Measurements from ENCODE around the gene SPEM2. TPM values are rescaled to one million over a fixed set of nuclear protein-coding genes. Genes with fewer than 3 reads are reported as not detected.

The SPEM2 gene
- total RNA-seq, 5 donors from 2014 or later (not counting 1 experiment from before 2014, with no cell fraction given), result not detected

DNA sequence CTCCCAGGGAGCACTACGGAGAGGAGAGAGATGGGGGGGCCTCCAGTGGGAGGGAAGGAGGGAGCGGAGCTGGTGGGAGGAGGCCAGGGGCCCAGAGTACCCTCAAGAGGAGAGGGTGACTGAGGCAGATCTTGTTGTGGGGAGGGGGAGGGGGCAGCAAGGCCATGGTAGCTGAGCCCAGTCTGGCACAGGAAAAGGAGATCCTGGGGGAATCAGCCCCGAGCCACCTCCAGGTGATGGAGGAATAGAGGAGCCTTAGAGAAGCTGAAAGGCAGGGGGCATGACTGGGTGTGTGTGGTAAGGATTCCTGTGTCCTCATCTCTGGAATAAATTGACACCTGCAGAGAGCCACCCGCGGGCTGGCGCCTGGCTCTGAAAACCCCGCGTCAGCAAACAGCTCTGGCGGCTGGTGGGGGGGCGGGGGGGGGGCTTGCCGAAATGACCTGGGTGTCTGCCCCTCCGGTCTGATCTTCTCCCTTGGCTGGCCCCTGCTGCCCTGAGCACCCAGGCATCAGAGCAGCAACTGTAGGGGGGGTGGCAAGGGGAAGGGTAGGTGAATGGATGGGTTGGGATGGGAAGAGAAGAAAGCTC lies 19.1 kb upstream of the SPEM2 start:
- H3K27ac Mint-ChIP-seq, result peak overlapping the region in 1 of 2 donors; percentile 28
- peaks cover 0 to 10% of the 10 kb centered on the region in 2 experiments for H3K27me3 ChIP-seq (replicated peaks in 1 of 2; ENCODE audit: control insufficient read depth in 2 of 2, extremely low read depth in 1 of 2, insufficient read depth in 2 of 2, low read length in 1 of 2)
- 76% methylated on average over 6 of the region's 12 CpGs for WGBS (ENCODE audit: insufficient coverage)
- H3K4me3 Mint-ChIP-seq, result peak overlapping the region; percentile 68 to 90 (median 77)
- ChIA-PET POLR2A (interaction anchor here in 1 of 2 donors (0.6 kb wide), 1 partner anchor 47 kb away, joined by 3 read pairs; no protein-coding TSS in a partner anchor), CTCF (interaction anchor here in 1 of 2 donors (0.5 kb wide), 1 partner anchor 213 kb away, joined by 3 read pairs; no protein-coding TSS in a partner anchor)
- H3K4me1 ChIP-seq (ENCODE audit: control insufficient read depth in 1 of 2, extremely low read depth in 1 of 2, insufficient read depth in 2 of 2, low read length in 2 of 2), result peaks cover 2 to 32% of the 10 kb centered on the region in 2 experiments
- peaks cover 14 to 25% (median 15%) of the 10 kb centered on the region in 3 donors for H3K4me1 Mint-ChIP-seq
- H3K9me3 ChIP-seq, result no peaks in the 10 kb centered on the region
- H3K27ac ChIP-seq (ENCODE audit: low read length), result no peak overlapping the region
- peaks cover 3% of the 10 kb centered on the region for H3K36me3 Mint-ChIP-seq
- no peaks in the 10 kb centered on the region for H3K36me3 ChIP-seq (ENCODE audit: control insufficient read depth in 2 of 2, extremely low read depth in 1 of 2, insufficient read depth in 1 of 2, low read length in 1 of 2)
- ATAC-seq (replicated peaks in 1 of 4) (no peak), DNase-seq (peak in 1 of 35 experiments; percentile 24)
- H3K9me3 Mint-ChIP-seq, result no peaks in the 10 kb centered on the region
- peaks cover 0 to 1% of the 10 kb centered on the region in 2 donors for H3K27me3 Mint-ChIP-seq
- H3K4me3 ChIP-seq (ENCODE audit: control insufficient read depth in 1 of 2, extremely low read depth in 1 of 2, low read length in 1 of 2), result no peak overlapping the region

- WGBS (ENCODE audit: insufficient coverage), result 93% methylated on average over 3 of the region's 13 CpGs
- Mint-ChIP-seq H3K36me3 (no peaks in the 10 kb centered on the region), H3K27me3 (peaks cover 0 to 1% of the 10 kb centered on the region in 2 donors), H3K4me3 (peak overlapping the region; percentile 6 to 90 (median 10)), H3K4me1 (peaks cover 12 to 25% (median 15%) of the 10 kb centered on the region in 3 donors), H3K27ac (no peak overlapping the region), H3K9me3 (no peaks in the 10 kb centered on the region)
- no peak for ATAC-seq (replicated peaks in 1 of 4)
- no peak overlapping the region for H3K4me3 ChIP-seq (ENCODE audit: control insufficient read depth in 1 of 2, extremely low read depth in 1 of 2, low read length in 1 of 2)
- no peaks in the 10 kb centered on the region for H3K9me3 ChIP-seq
- H3K27ac ChIP-seq (ENCODE audit: low read length), result no peak overlapping the region
- CTCF ChIA-PET, result interaction anchor here in 1 of 2 donors (0.5 kb wide), 1 partner anchor 213 kb away, joined by 3 read pairs; no protein-coding TSS in a partner anchor
- peaks cover 2 to 32% of the 10 kb centered on the region in 2 experiments for H3K4me1 ChIP-seq (ENCODE audit: control insufficient read depth in 1 of 2, extremely low read depth in 1 of 2, insufficient read depth in 2 of 2, low read length in 2 of 2)
- H3K27me3 ChIP-seq (replicated peaks in 1 of 2; ENCODE audit: control insufficient read depth in 2 of 2, extremely low read depth in 1 of 2, insufficient read depth in 2 of 2, low read length in 1 of 2), result peaks cover 0 to 10% of the 10 kb centered on the region in 2 experiments
- POLR2A ChIA-PET, result interaction anchor here in 1 of 2 donors (0.6 kb wide), 1 partner anchor 47 kb away, joined by 3 read pairs; no protein-coding TSS in a partner anchor
- DNase-seq, result no peak
- H3K36me3 ChIP-seq (ENCODE audit: control insufficient read depth in 2 of 2, extremely low read depth in 1 of 2, insufficient read depth in 1 of 2, low read length in 1 of 2), result no peaks in the 10 kb centered on the region
Measured at GRCh38 chr17:7407082-7407481, 18.3 kb upstream of the SPEM2 start.

GRCh38 chr17:7407485-7408251 lies 17.7 kb upstream of the SPEM2 start, which contains the start of gene NLGN2:
Gene NLGN2, plus strand, starts transcription at chr17:7407845. Its CDS starts 411 bp downstream, at chr17:7408256.
- H3K36me3 ChIP-seq (ENCODE audit: control insufficient read depth in 2 of 2, extremely low read depth in 1 of 2, insufficient read depth in 1 of 2, low read length in 1 of 2), result no peaks in the 10 kb centered on the region
- ATAC-seq (replicated peaks in 1 of 4) (no peak), DNase-seq (no peak)
- H3K27me3 Mint-ChIP-seq, result peaks cover 0 to 1% of the 10 kb centered on the region in 2 donors
- no peaks in the 10 kb centered on the region for H3K9me3 ChIP-seq
- H3K4me1 Mint-ChIP-seq, result peaks cover 12 to 25% (median 15%) of the 10 kb centered on the region in 3 donors
- H3K9me3 Mint-ChIP-seq, result no peaks in the 10 kb centered on the region
- no peak within 1 kb of the TSS for H3K27ac ChIP-seq (ENCODE audit: low read length)
- H3K4me3 Mint-ChIP-seq, result peak within 1 kb of the TSS; percentile 6 to 90 (median 39)
- ChIA-PET CTCF (no interaction called here), POLR2A (no interaction called here)
- H3K4me3 ChIP-seq (ENCODE audit: control insufficient read depth in 1 of 2, extremely low read depth in 1 of 2, low read length in 1 of 2), result no peak within 1 kb of the TSS
- peaks cover 0 to 10% of the 10 kb centered on the region in 2 experiments for H3K27me3 ChIP-seq (replicated peaks in 1 of 2; ENCODE audit: control insufficient read depth in 2 of 2, extremely low read depth in 1 of 2, insufficient read depth in 2 of 2, low read length in 1 of 2)
- H3K27ac Mint-ChIP-seq, result peak within 1 kb of the TSS; percentile 72 to 74
- 8% methylated on average over 2 of the region's 12 CpGs for WGBS (ENCODE audit: insufficient coverage)
- H3K4me1 ChIP-seq (ENCODE audit: control insufficient read depth in 1 of 2, extremely low read depth in 1 of 2, insufficient read depth in 2 of 2, low read length in 2 of 2), result peaks cover 2 to 32% of the 10 kb centered on the region in 2 experiments
- no peaks in the 10 kb centered on the region for H3K36me3 Mint-ChIP-seq

GRCh38 chr17:7408252-7408727 lies 17.1 kb upstream of the SPEM2 start:
- Histone ChIP-seq H3K4me1 (ENCODE audit: control insufficient read depth in 1 of 2, extremely low read depth in 1 of 2, insufficient read depth in 2 of 2, low read length in 2 of 2) (peaks cover 0 to 27% of the 10 kb centered on the region in 2 experiments), H3K9me3 (no peaks in the 10 kb centered on the region), H3K27ac (ENCODE audit: low read length) (no peak overlapping the region), H3K4me3 (ENCODE audit: control insufficient read depth in 1 of 2, extremely low read depth in 1 of 2, low read length in 1 of 2) (no peak overlapping the region), H3K36me3 (ENCODE audit: control insufficient read depth in 2 of 2, extremely low read depth in 1 of 2, insufficient read depth in 1 of 2, low read length in 1 of 2) (no peaks in the 10 kb centered on the region), H3K27me3 (replicated peaks in 1 of 2; ENCODE audit: control insufficient read depth in 2 of 2, extremely low read depth in 1 of 2, insufficient read depth in 2 of 2, low read length in 1 of 2) (peaks cover 0 to 10% of the 10 kb centered on the region in 2 experiments)
- WGBS (ENCODE audit: insufficient coverage), result 61% methylated on average over 57 of the region's 58 CpGs
- POLR2A ChIA-PET, result no interaction called here
- Mint-ChIP-seq H3K4me1 (peaks cover 6 to 18% (median 9%) of the 10 kb centered on the region in 3 donors), H3K36me3 (no peaks in the 10 kb centered on the region), H3K27me3 (peaks cover 0 to 1% of the 10 kb centered on the region in 2 donors), H3K27ac (no peak overlapping the region), H3K4me3 (no peak overlapping the region), H3K9me3 (no peaks in the 10 kb centered on the region)
- DNase-seq (peak in 24 of 35 experiments; percentile 10 to 61 (median 38)), ATAC-seq (replicated peaks in 1 of 4) (peak in 1 of 4 experiments; percentile 2)
- CTCF ChIA-PET, result no interaction called here

- no peaks in the 10 kb centered on the region for H3K9me3 Mint-ChIP-seq
- Histone ChIP-seq H3K4me1 (ENCODE audit: control insufficient read depth in 1 of 2, extremely low read depth in 1 of 2, insufficient read depth in 2 of 2, low read length in 2 of 2) (peaks cover 0 to 21% of the 10 kb centered on the region in 2 experiments), H3K27ac (ENCODE audit: low read length) (no peak overlapping the region), H3K36me3 (ENCODE audit: control insufficient read depth in 2 of 2, extremely low read depth in 1 of 2, insufficient read depth in 1 of 2, low read length in 1 of 2) (no peaks in the 10 kb centered on the region), H3K9me3 (no peaks in the 10 kb centered on the region), H3K27me3 (replicated peaks in 1 of 2; ENCODE audit: control insufficient read depth in 2 of 2, extremely low read depth in 1 of 2, insufficient read depth in 2 of 2, low read length in 1 of 2) (peaks cover 0 to 13% of the 10 kb centered on the region in 2 experiments), H3K4me3 (ENCODE audit: control insufficient read depth in 1 of 2, extremely low read depth in 1 of 2, low read length in 1 of 2) (no peak overlapping the region)
- peaks cover 5 to 17% (median 8%) of the 10 kb centered on the region in 3 donors for H3K4me1 Mint-ChIP-seq
- 63% methylated on average over 3 of the region's 6 CpGs for WGBS (ENCODE audit: insufficient coverage)
- DNase-seq (no peak), ATAC-seq (replicated peaks in 1 of 4) (no peak)
- peaks cover 0 to 1% of the 10 kb centered on the region in 2 donors for H3K27me3 Mint-ChIP-seq
- H3K27ac Mint-ChIP-seq, result no peak overlapping the region
- CTCF ChIA-PET, result no interaction called here
- H3K4me3 Mint-ChIP-seq, result peak overlapping the region in 2 of 3 donors; percentile 1 to 50
- H3K36me3 Mint-ChIP-seq, result no peaks in the 10 kb centered on the region
- POLR2A ChIA-PET, result no interaction called here
Measured at GRCh38 chr17:7408863-7409262, 16.6 kb upstream of the SPEM2 start.

GRCh38 chr17:7409716-7410115 lies 15.7 kb upstream of the SPEM2 start:
- DNase-seq (no peak), ATAC-seq (replicated peaks in 1 of 4) (no peak)
- WGBS (ENCODE audit: insufficient coverage), result 90% methylated on average over 6 of the region's 6 CpGs
- Histone ChIP-seq H3K9me3 (no peaks in the 10 kb centered on the region), H3K4me3 (ENCODE audit: control insufficient read depth in 1 of 2, extremely low read depth in 1 of 2, low read length in 1 of 2) (no peak overlapping the region), H3K4me1 (ENCODE audit: control insufficient read depth in 1 of 2, extremely low read depth in 1 of 2, insufficient read depth in 2 of 2, low read length in 2 of 2) (peaks cover 0 to 16% of the 10 kb centered on the region in 2 experiments), H3K36me3 (ENCODE audit: control insufficient read depth in 2 of 2, extremely low read depth in 1 of 2, insufficient read depth in 1 of 2, low read length in 1 of 2) (no peaks in the 10 kb centered on the region), H3K27ac (ENCODE audit: low read length) (no peak overlapping the region), H3K27me3 (replicated peaks in 1 of 2; ENCODE audit: control insufficient read depth in 2 of 2, extremely low read depth in 1 of 2, insufficient read depth in 2 of 2, low read length in 1 of 2) (peaks cover 0 to 13% of the 10 kb centered on the region in 2 experiments)
- Mint-ChIP-seq H3K4me3 (peak overlapping the region in 1 of 3 donors; percentile 1), H3K27ac (no peak overlapping the region), H3K36me3 (no peaks in the 10 kb centered on the region), H3K4me1 (peaks cover 5 to 14% (median 8%) of the 10 kb centered on the region in 3 donors), H3K27me3 (peaks cover 0 to 1% of the 10 kb centered on the region in 2 donors), H3K9me3 (no peaks in the 10 kb centered on the region)
- POLR2A ChIA-PET, result no interaction called here
- CTCF ChIA-PET, result no interaction called here
